ENCODE measurements around the gene NUDT4.

The NUDT4 gene

GRCh38 chr12:93443576-93443975 is 65.9 kb downstream of the NUDT4 start:
- DNase-seq (ENCODE audit: low read depth, low spot score) = no peak
- no peak overlapping the region for H3K4me3 ChIP-seq (ENCODE audit: low read length)

- no peak overlapping the region for H3K4me3 ChIP-seq (ENCODE audit: low read length)
- DNase-seq (ENCODE audit: low read depth, low spot score) = no peak
Measured at GRCh38 chr12:93447555-93448290, 70.0 kb downstream of the NUDT4 start.

DNA sequence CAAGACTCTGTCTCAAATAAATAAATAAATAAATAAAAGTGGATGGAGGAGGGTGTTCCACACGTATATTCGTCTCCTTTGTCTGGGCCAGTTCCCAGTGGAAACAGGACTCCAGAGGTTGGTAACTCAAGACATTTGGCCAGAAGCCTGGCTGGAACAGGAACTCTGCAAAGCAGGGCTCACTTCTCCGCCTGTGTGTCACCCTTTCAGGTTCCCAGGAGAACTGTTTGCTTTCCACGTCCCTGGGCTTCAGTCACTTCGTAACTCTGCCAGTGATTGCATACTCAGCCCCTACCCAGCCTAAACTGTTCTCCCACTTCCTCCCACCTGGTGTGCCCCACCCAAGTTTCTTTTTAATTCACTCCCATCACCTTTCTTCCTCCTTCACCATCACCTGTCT is 71.1 kb downstream of the NUDT4 start:
- H3K4me3 ChIP-seq (ENCODE audit: low read length) = no peak overlapping the region
- no peak for DNase-seq (ENCODE audit: low read depth, low spot score)

DNA sequence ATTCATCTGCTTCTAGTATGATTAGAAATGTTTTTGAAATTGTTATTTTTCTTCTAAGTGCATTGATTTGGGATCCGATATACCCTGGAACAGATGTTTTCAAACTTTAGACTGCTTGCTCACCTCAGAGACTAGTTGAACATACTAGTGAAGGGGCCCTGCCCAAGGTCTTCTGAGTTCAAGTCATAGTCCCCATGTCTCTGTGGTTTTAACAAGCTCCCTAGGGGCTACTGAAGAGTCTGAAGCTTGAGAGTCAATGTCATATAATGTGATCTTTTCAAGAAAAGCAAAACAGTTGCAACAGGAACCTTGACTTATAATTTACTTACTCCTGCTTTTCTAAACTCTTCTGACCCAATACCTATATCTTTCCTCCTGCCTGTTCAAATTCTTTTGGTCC is 71.6 kb downstream of the NUDT4 start:
- no peak overlapping the region for H3K4me3 ChIP-seq (ENCODE audit: low read length)
- DNase-seq (ENCODE audit: low read depth, low spot score) = no peak

DNA sequence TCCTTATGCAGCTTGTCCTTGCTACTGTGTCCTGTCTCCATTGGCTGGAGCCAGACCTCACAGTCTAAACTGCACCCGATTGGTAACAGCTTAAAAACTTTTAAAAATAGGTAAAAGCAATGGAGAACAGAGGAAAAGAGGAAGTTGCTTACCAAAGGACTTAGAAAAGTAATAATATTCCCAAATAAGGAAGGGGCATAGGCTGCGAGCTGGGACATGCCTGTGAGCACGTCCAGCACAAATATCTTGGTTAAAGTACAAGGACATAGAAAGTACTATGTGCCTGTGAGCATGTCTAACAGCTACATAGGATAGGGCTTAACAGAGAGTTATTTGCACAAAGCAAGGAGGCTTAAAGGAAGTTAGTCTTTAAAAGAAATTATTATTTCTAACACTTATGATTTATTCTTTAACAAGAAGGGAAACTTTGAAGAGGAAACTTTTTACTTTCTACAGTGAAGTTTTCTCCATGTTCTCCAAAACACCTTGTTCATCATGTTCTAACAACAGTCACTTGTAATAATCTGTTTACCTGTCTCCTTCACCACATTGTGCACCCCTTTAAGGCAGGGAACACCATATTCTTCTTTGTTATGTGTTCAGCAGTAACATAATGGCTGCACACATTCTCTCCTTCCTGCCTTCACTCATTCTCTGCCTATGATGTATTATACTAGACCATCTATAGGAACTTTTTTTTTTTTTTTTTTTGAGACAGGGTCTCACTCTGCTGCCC is 73.9 kb downstream of the NUDT4 start:
- DNase-seq (ENCODE audit: low read depth, low spot score) = no peak
- no peak overlapping the region for H3K4me3 ChIP-seq (ENCODE audit: low read length)

GRCh38 chr12:93453633-93454032 is 75.9 kb downstream of the NUDT4 start:
- no peak overlapping the region for H3K4me3 ChIP-seq (ENCODE audit: low read length)
- DNase-seq (ENCODE audit: low read depth, low spot score) = no peak

DNA sequence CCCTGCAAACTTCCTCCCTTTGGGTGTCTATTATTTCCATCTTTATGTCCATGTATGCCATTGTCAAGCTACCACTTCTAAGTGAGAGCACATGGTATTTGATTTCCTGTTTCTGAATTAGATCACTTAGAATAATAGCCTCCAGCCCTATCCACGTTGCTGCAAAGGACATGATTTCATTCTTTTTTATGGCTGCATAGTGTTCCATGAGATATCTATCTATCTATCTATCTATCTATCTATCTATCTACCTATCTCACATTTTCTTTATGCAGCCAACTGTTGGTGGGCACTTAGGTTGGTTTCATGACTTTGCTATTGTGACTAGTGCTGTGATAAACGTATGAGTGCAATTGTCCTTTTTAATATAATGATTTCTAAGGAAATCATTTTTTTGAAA is 78.4 kb downstream of the NUDT4 start:
- DNase-seq (ENCODE audit: low read depth, low spot score) = no peak

More for the DNA sequence above, 78.4 kb downstream of the NUDT4 start:
- no peak overlapping the region for H3K4me3 ChIP-seq (ENCODE audit: low read length)
